ENCODE data around the gene THAP8.

Gene THAP8

DNA sequence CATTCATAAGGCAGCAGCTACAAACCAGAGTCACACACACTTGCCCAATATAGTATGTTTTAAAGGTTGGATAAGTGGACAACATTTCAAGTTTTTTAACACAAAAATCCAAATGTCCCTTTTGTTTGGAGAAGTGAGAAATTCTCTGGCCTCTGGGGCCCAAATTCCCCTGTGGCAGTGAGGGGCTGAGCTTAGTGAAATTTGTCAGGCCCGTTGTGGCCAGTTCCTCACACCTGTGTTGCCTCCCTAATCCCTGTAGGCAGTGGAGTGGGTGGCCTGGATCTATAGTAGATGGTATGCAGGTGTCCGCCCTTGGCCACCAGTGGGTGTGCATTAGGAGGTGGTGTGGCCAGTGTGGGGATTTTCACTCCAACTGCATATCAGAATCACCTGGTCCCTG, 7.3 kb upstream of the THAP8 start:
- H3K4me2 ChIP-seq (ENCODE audit: low read depth, low read length, poor library complexity, severe bottlenecking), result no peak overlapping the region
- H3K27me3 ChIP-seq (ENCODE audit: insufficient read depth, low read length, poor library complexity, severe bottlenecking), result no peaks in the 10 kb centered on the region
- peaks cover 58% of the 10 kb centered on the region for H3K79me2 ChIP-seq (ENCODE audit: insufficient read depth, low read length)
- no peaks in the 10 kb centered on the region for H3K9me3 ChIP-seq (ENCODE audit: insufficient read depth, low read depth, low read length)
- no peaks in the 10 kb centered on the region for H3F3A ChIP-seq (ENCODE audit: low read depth)
- no peak overlapping the region for H3K4me3 ChIP-seq (ENCODE audit: low read length, poor library complexity, severe bottlenecking)
- H3K9ac ChIP-seq (ENCODE audit: low read depth, low read length, poor library complexity, severe bottlenecking), result no peak overlapping the region
- peaks cover 34% of the 10 kb centered on the region for H4K20me1 ChIP-seq (ENCODE audit: insufficient read depth, low read length, poor library complexity, severe bottlenecking)
- peaks cover 67% of the 10 kb centered on the region; the same call in 1 of the 2 replicates for H3K36me3 ChIP-seq (ENCODE audit: insufficient read depth, low read length)
- peaks cover 23% of the 10 kb centered on the region for H3K4me1 ChIP-seq (ENCODE audit: insufficient read depth, low read length, poor library complexity, severe bottlenecking)
- H2AFZ ChIP-seq (ENCODE audit: low read length), result no peak overlapping the region
- no peak for TF ChIP-seq CTCF (conservative IDR thresholded peaks at IDR 0.05; ENCODE audit: low read length)
- H3K9me2 ChIP-seq (replicated peaks; ENCODE audit: low read depth, low read length), result no peaks in the 10 kb centered on the region

DNA sequence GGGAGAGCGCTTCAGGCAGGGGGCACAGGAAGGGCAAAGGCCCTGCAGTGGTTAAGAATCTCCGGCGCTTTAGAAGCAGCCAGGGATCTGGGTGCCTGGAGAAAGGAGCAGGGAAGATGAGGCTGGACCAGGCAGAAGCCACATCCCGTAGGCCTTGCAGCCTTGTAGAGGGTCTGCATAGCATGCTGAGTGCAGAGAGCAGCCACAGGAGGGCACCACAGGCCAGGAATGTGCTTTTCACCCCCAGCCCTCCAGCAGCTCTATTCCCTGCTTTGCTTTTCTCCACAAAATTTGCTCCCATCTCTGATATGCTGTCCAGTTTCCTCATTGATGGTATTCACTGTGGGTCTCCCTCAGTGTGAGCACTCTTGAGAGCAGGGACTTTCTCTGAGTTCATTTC, 6.3 kb upstream of the THAP8 start:
- Histone ChIP-seq H3K79me2 (ENCODE audit: insufficient read depth, low read length) (peaks cover 67% of the 10 kb centered on the region), H3K36me3 (ENCODE audit: insufficient read depth, low read length) (peaks cover 58% of the 10 kb centered on the region; the same call in 1 of the 2 replicates), H2AFZ (ENCODE audit: low read length) (no peak overlapping the region), H3F3A (ENCODE audit: low read depth) (no peaks in the 10 kb centered on the region), H3K9ac (ENCODE audit: low read depth, low read length, poor library complexity, severe bottlenecking) (no peak overlapping the region), H4K20me1 (ENCODE audit: insufficient read depth, low read length, poor library complexity, severe bottlenecking) (peaks cover 43% of the 10 kb centered on the region), H3K4me3 (ENCODE audit: low read length, poor library complexity, severe bottlenecking) (no peak overlapping the region), H3K27me3 (ENCODE audit: insufficient read depth, low read length, poor library complexity, severe bottlenecking) (no peaks in the 10 kb centered on the region), H3K4me1 (ENCODE audit: insufficient read depth, low read length, poor library complexity, severe bottlenecking) (peaks cover 30% of the 10 kb centered on the region), H3K9me2 (replicated peaks; ENCODE audit: low read depth, low read length) (no peaks in the 10 kb centered on the region), H3K4me2 (ENCODE audit: low read depth, low read length, poor library complexity, severe bottlenecking) (no peak overlapping the region), H3K9me3 (ENCODE audit: insufficient read depth, low read depth, low read length) (no peaks in the 10 kb centered on the region)
- TF ChIP-seq EZH2phosphoT487 (IDR thresholded peaks at IDR 0.05; ENCODE audit: borderline replicate concordance) (no peak), CTCF (conservative IDR thresholded peaks at IDR 0.05; ENCODE audit: low read length) (peak; percentile 68)

DNA sequence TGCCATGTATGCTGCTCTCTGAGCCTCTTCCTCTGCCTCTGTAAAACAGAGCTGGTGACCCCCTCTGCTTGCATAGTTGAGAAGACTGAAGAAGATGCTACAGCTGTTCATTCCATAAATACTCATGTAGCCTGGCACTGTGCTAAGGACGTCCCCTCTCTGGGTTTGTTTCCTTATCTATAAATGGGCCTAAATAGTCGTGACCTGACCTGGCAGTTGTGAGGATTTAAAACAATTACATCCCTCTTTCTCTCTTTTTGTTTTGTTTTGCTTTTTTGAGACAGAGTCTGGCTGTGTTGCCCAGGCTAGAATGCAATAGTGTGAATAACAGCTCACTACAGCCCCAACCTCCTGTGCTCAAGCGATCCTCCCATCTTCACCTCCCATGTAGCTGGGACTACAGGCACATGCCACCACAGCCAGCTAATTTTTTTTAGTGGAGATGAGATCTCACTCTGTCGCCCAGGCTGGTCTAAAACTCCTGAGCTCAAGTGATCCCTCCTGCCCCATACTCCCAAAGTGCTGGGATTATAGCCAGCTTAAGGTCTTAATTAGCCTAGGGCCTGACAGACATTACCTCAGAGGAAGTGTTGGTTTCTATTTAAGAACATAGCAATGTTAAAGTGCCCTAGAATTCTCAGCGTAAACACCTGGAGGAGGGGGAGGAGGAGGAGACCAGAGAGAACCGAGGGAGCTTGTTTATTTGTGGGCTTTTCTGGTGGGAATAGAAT, 5.3 kb upstream of the THAP8 start:
- Histone ChIP-seq H3K9ac (ENCODE audit: low read depth, low read length, poor library complexity, severe bottlenecking) (peak overlapping the region; percentile 19), H3K36me3 (ENCODE audit: insufficient read depth, low read length) (peaks cover 50% of the 10 kb centered on the region; the same call in 1 of the 2 replicates), H3K27me3 (ENCODE audit: insufficient read depth, low read length, poor library complexity, severe bottlenecking) (no peaks in the 10 kb centered on the region), H2AFZ (ENCODE audit: low read length) (no peak overlapping the region), H4K20me1 (ENCODE audit: insufficient read depth, low read length, poor library complexity, severe bottlenecking) (peaks cover 46% of the 10 kb centered on the region), H3K79me2 (ENCODE audit: insufficient read depth, low read length) (peaks cover 71% of the 10 kb centered on the region), H3K9me3 (ENCODE audit: insufficient read depth, low read depth, low read length) (no peaks in the 10 kb centered on the region), H3K9me2 (replicated peaks; ENCODE audit: low read depth, low read length) (no peaks in the 10 kb centered on the region), H3F3A (ENCODE audit: low read depth) (no peaks in the 10 kb centered on the region), H3K4me1 (ENCODE audit: insufficient read depth, low read length, poor library complexity, severe bottlenecking) (peaks cover 33% of the 10 kb centered on the region), H3K4me3 (ENCODE audit: low read length, poor library complexity, severe bottlenecking) (no peak overlapping the region), H3K4me2 (ENCODE audit: low read depth, low read length, poor library complexity, severe bottlenecking) (peak overlapping the region; percentile 39)
- TF ChIP-seq EZH2phosphoT487 (IDR thresholded peaks at IDR 0.05; ENCODE audit: borderline replicate concordance), result no peak
- TF ChIP-seq CTCF (conservative IDR thresholded peaks at IDR 0.05; ENCODE audit: low read length), result no peak

Measured in Loucy (cell line).